OCI-LY7 (cell line): ENCODE measurements around the gene DPM1. TPM values are rescaled to one million over a fixed set of nuclear protein-coding genes. Genes with fewer than 3 reads are reported as not detected.

ENCODE experiments used
- BruUV-seq: library from RNA; stranded (reverse); fragments of 400-500 nt; replicated peaks from 2 replicates; lab custom pipeline; 2021; lab: Mats Ljungman, UMichigan
- CTCF ChIA-PET: fragments of 300-600 bp; sonication (Branson Sonifier 250); formaldehyde crosslinking; loops from one replicate; lab custom pipeline; 2022; ENCODE audit warnings: antibody characterized with exemption; ENCODE audit not compliant: unreplicated experiment; lab: Charles Lee
- POLR2A ChIA-PET: fragments of 300-600 bp; sonication (Branson Sonifier 250); formaldehyde crosslinking; loops from one replicate; lab custom pipeline; 2022; ENCODE audit warnings: antibody characterized with exemption; lab: Charles Lee
- DNase-seq: peaks from one replicate; pipeline ENCODE4 v3.0.0-alpha.2; 2015; ENCODE audit warnings: low spot score
- H2AFZ ChIP-seq: fragments of 200-600 bp; sonication (generic), shearing (Covaris generic); 2 replicates; pipeline ENCODE4 v1.6.1; 2014; ENCODE audit warnings: mild to moderate bottlenecking, antibody characterized with exemption, low read length, moderate library complexity
- H3K27ac ChIP-seq: fragments of 200-600 bp; sonication (generic); 2 replicates; pipeline ENCODE4 v1.5.1; 2014; ENCODE audit warnings: mixed run types, low read depth, mild to moderate bottlenecking, moderate library complexity, low read length, inconsistent platforms; ENCODE audit not compliant: poor library complexity, severe bottlenecking
- H3K36me3 ChIP-seq: fragments of 200-600 bp; sonication (generic); 2 replicates; pipeline ENCODE4 v1.6.1; 2014; ENCODE audit warnings: mild to moderate bottlenecking, antibody characterized with exemption, low read length, moderate library complexity, mixed read lengths; ENCODE audit not compliant: insufficient read depth
- H3K4me1 ChIP-seq: fragments of 200-600 bp; sonication (generic); 2 replicates; pipeline ENCODE4 v1.5.1; 2014; ENCODE audit warnings: mild to moderate bottlenecking, low read length; ENCODE audit not compliant: insufficient read depth, poor library complexity, severe bottlenecking
- H3K4me2 ChIP-seq: fragments of 200-600 bp; sonication (generic); 2 replicates; pipeline ENCODE4 v1.6.1; 2014; ENCODE audit warnings: mild to moderate bottlenecking, low read length
- H3K4me3 ChIP-seq: fragments of 200-600 bp; sonication (generic); 2 replicates; pipeline ENCODE4 v1.5.1; 2014; ENCODE audit warnings: mild to moderate bottlenecking, low read depth, low read length; ENCODE audit not compliant: poor library complexity, severe bottlenecking
- H3K79me2 ChIP-seq: fragments of 200-600 bp; sonication (generic); 2 replicates; pipeline ENCODE4 v1.6.1; 2016; ENCODE audit warnings: low read depth, mild to moderate bottlenecking, low read length, moderate library complexity, mixed read lengths; ENCODE audit not compliant: insufficient read depth
- H3K9me2 ChIP-seq: fragments of 200-600 bp; sonication (generic); 2 replicates; pipeline ENCODE4 v1.6.1; 2016; ENCODE audit warnings: mild to moderate bottlenecking, low read length, mixed read lengths; ENCODE audit not compliant: insufficient read depth
- H3K9me3 ChIP-seq: fragments of 200-600 bp; sonication (generic); 2 replicates; pipeline ENCODE4 v1.6.1; 2014; ENCODE audit warnings: mild to moderate bottlenecking, mixed run types, low read length, mixed read lengths
- H4K20me1 ChIP-seq: fragments of 200-600 bp; sonication (generic); 2 replicates; pipeline ENCODE4 v1.6.1; 2014; ENCODE audit warnings: mild to moderate bottlenecking, antibody characterized with exemption, low read length, moderate library complexity, mixed read lengths; ENCODE audit not compliant: insufficient read depth
- CTCF ChIP-seq: fragments of 200-600 bp; sonication (generic); conservative IDR thresholded peaks from 2 replicates; pipeline ENCODE4 v1.5.1; 2014; ENCODE audit warnings: mild to moderate bottlenecking, antibody characterized with exemption, low read length, moderate library complexity, mixed read lengths
- EZH2phosphoT487 ChIP-seq: fragments of 200-600 bp; sonication (generic); IDR thresholded peaks from 2 replicates; pipeline ENCODE4 v1.6.1; 2018; ENCODE audit warnings: low read depth, borderline replicate concordance, mild to moderate bottlenecking, mixed run types, antibody characterized with exemption, low read length, moderate library complexity, mixed read lengths
- intact Hi-C: fragments of 100-400 bp; cut with micrococcal nuclease; formaldehyde crosslinking; loops from one replicate; pipeline ENCODE4 v1.10.0; 2022; ENCODE audit not compliant: unreplicated experiment
- total RNA-seq, 2 experiments: library from RNA; depleted of rRNA in 1 of 2; stranded (reverse); fragments of >200 nt in 1 of 2; shearing (Covaris generic) in 1 of 2; gene quantifications; 2 replicates each; pipeline ENCODE4 v1.2.3, GENCODE V29; 2014 to 2022

The DPM1 gene
- total RNA-seq, 2 experiments from 2014 or later, result 60.2 to 71.2 TPM

GRCh38 chr20:50968289-50968688 is 10.0 kb upstream of the DPM1 start:
- TF ChIP-seq CTCF, result no peak
- no peak for TF ChIP-seq EZH2phosphoT487
- H3K79me2 ChIP-seq, result no peaks in the 10 kb centered on the region
- H3K4me1 ChIP-seq, result no peaks in the 10 kb centered on the region
- intact Hi-C loops, result no loop called here
- no peak overlapping the region for H3K4me2 ChIP-seq
- no peaks in the 10 kb centered on the region for H3K9me2 ChIP-seq
- H3K9me3 ChIP-seq, result no peaks in the 10 kb centered on the region
- H3K4me3 ChIP-seq, result no peak overlapping the region
- H3K27ac ChIP-seq, result no peak overlapping the region
- BruUV-seq, result no TSS peak
- CTCF ChIA-PET, result no interaction called here
- POLR2A ChIA-PET, result interaction anchor here (0.5 to 0.9 kb wide), 3 partner anchors 10 to 565 kb away, joined by 3 to 4 read pairs (median 4); partner anchors contain the start of genes DPM1 and MOCS3
- H4K20me1 ChIP-seq, result no peaks in the 10 kb centered on the region
- DNase-seq, result no peak
- H3K36me3 ChIP-seq, result no peaks in the 10 kb centered on the region
- H2AFZ ChIP-seq, result no peak overlapping the region

- H3K36me3 ChIP-seq, result no peaks in the 10 kb centered on the region
- ChIA-PET CTCF (interaction anchor here (0.6 kb wide), 1 partner anchor 1050 kb away, joined by 4 read pairs; no protein-coding TSS in a partner anchor), POLR2A (interaction anchor here (0.5 to 0.9 kb wide), 2 partner anchors 9 to 174 kb away, joined by 3 to 4 read pairs; partner anchors contain the start of genes DPM1 and MOCS3)
- no peaks in the 10 kb centered on the region for H3K9me2 ChIP-seq
- no peak for DNase-seq
- no peak overlapping the region for H2AFZ ChIP-seq
- no TSS peak for BruUV-seq
- no peaks in the 10 kb centered on the region for H3K9me3 ChIP-seq
- TF ChIP-seq CTCF (no peak), EZH2phosphoT487 (no peak)
- H4K20me1 ChIP-seq, result no peaks in the 10 kb centered on the region
- no peak overlapping the region for H3K4me3 ChIP-seq
- H3K27ac ChIP-seq, result no peak overlapping the region
- no peak overlapping the region for H3K4me2 ChIP-seq
- no peaks in the 10 kb centered on the region for H3K79me2 ChIP-seq
- H3K4me1 ChIP-seq, result no peaks in the 10 kb centered on the region
- intact Hi-C loops, result no loop called here
These were observed 9.3 kb upstream of the DPM1 start for GRCh38 chr20:50967586-50967985.

- ChIA-PET POLR2A (interaction anchor here (0.6 kb wide), 1 partner anchor 29 kb away, joined by 3 read pairs; no protein-coding TSS in a partner anchor), CTCF (no interaction called here)
- peaks cover 36% of the 10 kb centered on the region for H4K20me1 ChIP-seq
- DNase-seq, result no peak
- H3K27ac ChIP-seq, result no peak overlapping the region
- H3K9me2 ChIP-seq, result no peaks in the 10 kb centered on the region
- BruUV-seq, result no TSS peak
- H3K36me3 ChIP-seq, result peaks cover 41% of the 10 kb centered on the region
- intact Hi-C loops, result loop anchor here (2.0 kb wide), 1 partner anchor 29 kb away; the partner anchor contains the start of gene ADNP
- H3K79me2 ChIP-seq, result peaks cover 61% of the 10 kb centered on the region
- TF ChIP-seq EZH2phosphoT487 (no peak), CTCF (no peak)
- H3K4me1 ChIP-seq, result peaks cover 44% of the 10 kb centered on the region
- H3K9me3 ChIP-seq, result no peaks in the 10 kb centered on the region
- no peak overlapping the region for H2AFZ ChIP-seq
- H3K4me3 ChIP-seq, result peak overlapping the region; percentile 100
- peak overlapping the region; percentile 99 for H3K4me2 ChIP-seq
These were observed 1.3 kb upstream of the DPM1 start for GRCh38 chr20:50959543-50960126.
